NOMO-1 (cell line): Measurements from ENCODE around the gene ATP6AP1.

Experiments used
- DNase-seq, 2 experiments: peaks; one replicate each; lab custom pipeline; 2025; ENCODE audit not compliant: unreplicated experiment in 2 of 2; lab: John Stamatoyannopoulos, UW

Gene ATP6AP1

DNA sequence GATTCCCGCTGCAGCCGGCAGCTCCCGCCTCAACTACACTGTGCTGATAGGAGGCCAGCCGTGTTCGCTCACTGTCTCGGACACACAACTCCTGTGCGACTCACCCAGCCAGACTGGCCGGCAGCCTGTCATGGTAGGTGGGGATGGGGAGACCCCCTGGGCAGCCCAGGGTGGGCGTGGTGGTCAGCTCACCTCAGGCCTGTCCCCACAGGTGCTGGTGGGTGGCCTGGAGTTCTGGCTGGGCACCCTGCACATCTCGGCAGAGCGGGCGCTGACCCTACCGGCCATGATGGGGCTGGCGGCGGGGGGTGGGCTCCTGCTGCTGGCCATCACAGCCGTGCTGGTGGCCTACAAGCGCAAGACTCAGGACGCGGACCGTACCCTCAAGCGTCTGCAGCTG is 39.1 kb downstream of the ATP6AP1 start:
- no peak for DNase-seq

DNA sequence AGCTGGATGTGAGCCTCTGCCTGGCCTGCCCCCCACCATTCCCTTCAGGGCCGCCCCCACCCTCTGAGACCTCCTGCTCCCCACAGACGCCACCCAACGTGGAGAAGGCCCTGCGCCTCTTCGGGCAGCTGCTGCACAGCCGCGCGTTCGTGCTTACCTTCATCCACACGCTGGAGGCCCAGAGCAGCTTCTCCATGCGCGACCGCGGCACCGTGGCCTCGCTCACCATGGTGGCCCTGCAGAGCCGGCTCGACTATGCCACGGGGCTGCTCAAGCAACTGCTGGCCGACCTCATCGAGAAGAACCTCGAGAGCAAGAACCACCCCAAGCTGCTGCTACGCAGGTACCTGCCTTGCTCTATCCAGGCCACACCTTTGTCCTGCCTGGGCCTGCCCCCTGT is 39.7 kb downstream of the ATP6AP1 start:
- DNase-seq: no peak

DNA sequence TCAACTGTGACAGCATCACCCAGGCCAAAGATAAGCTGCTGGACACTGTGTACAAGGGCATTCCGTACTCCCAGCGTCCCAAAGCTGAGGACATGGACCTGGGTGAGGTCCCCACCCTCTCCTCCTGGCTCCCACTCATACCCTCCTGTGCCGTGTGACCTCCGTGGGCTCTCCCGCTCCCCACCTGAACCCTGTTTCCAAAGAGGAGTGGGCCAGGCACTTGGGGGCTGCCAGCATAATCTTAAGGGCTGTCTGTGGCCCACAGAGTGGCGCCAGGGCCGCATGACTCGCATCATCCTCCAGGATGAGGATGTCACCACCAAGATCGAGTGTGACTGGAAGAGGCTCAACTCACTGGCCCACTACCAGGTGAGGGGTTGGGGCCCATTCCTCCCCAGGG is 40.6 kb downstream of the ATP6AP1 start:
- DNase-seq: no peak

GRCh38 chrX:154469880-154470279 is 41.4 kb downstream of the ATP6AP1 start:
- no peak for DNase-seq

DNA sequence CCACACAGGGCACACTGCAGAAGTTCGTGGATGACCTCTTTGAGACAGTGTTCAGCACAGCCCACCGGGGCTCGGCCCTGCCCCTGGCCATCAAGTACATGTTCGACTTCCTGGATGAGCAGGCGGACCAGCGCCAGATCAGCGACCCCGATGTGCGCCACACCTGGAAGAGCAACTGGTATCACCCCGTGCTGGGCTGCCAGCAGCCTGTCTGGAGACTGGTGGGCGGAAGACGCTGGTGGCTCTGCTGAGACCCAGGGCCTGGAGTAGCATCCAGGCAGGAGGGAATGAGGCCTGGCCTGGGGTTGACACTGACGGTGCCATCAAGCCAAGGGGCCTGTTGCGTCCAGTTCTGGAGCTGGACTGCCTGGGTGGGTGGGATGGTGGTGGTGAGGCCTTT is 42.0 kb downstream of the ATP6AP1 start:
- no peak for DNase-seq

DNA sequence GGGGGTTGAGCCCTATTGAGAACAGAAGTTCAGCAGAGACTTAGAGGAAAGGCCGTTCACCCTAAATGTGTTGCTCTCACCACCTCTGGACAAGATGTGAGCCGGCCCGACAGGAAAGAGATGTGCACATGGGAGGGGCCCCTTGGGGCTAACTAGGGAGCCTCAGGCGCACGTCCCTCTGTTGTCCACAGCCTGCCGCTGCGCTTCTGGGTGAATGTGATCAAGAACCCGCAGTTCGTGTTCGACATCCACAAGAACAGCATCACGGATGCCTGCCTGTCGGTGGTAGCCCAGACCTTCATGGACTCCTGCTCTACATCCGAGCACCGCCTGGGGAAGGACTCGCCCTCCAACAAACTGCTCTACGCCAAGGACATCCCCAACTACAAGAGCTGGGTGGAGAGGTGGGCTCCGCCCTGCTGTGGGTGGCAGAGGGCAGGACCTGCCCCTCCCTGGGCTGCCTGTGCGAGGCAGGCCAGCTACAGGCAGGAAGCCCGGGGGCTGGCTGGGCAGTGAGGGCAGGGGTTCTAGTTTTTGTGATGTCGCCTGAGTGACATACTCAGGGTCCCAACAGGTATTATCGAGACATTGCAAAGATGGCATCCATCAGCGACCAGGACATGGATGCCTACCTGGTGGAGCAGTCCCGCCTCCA is 42.6 kb downstream of the ATP6AP1 start:
- no peak for DNase-seq

- no peak for DNase-seq
Measured at GRCh38 chrX:154471839-154472684, 43.6 kb downstream of the ATP6AP1 start.

- DNase-seq: no peak
Measured at GRCh38 chrX:154472685-154473632, 44.5 kb downstream of the ATP6AP1 start.

DNA sequence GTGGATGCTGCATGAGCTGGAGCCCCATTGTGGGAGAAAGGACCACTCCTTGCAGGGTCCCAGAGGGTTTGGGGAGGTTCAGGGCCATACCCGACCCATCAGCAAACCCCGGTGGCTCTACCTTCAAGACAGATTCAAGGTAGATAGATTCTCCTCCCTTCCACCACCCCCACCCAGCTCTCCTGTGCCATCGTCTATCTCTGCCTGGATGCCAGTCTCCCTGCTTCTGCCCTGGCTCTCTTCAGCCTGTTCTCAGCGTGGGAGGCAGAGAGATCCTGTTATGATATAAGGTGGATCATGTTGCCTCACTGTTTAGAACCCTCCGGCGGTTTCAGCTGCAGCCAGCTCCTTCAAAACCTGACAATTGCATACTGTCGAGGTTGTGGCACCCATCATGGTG is 45.2 kb downstream of the ATP6AP1 start:
- no peak for DNase-seq

- no peak for DNase-seq
Measured at GRCh38 chrX:154476821-154477220, 48.3 kb downstream of the ATP6AP1 start.

GRCh38 chrX:154477891-154478477 is 49.5 kb downstream of the ATP6AP1 start:
- DNase-seq: no peak

DNA sequence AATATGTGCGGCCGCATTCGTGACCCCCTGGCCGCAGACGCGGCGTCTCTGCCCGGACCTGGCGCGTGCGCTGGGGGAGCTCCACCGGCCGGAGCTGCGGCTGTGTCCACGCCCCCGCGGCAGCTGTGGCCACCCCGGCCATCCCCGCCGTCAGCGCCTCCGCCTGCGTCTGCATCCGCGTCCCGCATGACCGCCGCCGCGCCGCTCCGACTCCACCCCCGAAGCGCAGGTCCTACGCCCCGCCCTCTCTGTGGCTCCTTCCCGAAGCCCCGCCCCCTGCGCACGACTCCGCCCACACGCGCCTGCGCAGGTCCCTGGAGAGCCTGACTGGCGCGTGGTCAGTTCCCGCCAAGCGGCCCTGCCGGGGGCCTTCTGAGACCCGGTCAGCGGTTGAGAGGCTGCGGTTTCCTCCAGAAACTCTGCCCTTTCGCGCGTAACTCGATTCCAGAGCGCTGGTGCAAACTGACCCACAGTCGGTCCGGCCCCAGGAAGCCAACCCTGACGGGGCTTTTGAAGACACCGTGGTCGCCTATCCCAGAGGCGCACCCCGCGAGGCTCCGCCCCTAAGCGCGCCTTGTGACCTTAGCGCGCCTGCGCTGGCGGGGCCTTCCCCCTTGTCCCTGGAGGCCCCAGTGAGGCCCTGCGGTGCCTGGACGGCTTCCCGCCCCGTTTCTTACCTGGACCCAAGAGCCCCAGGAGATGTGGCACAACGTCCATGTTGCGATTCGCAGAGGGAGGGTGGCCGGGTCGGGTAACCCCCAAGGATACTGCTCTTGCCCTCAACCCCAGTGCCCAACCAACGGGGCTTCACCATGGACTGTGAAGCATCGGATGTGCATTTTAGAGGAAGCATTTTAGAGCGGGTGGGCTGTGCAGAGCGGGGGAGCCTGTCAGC is 50.5 kb downstream of the ATP6AP1 start, which contains the start of gene LAGE3:
Gene LAGE3, minus strand, starts transcription at position 554 of the 895 bp plus-strand sequence. Its CDS starts 366 bp downstream, at position 188.
- DNase-seq: peak; percentile 70 to 81

- DNase-seq: no peak
Measured at GRCh38 chrX:154481195-154481594, 52.7 kb downstream of the ATP6AP1 start.

GRCh38 chrX:154481911-154482601 is 53.6 kb downstream of the ATP6AP1 start:
- no peak for DNase-seq

- DNase-seq: no peak
Measured at GRCh38 chrX:154482786-154483185, 54.3 kb downstream of the ATP6AP1 start.

GRCh38 chrX:154483325-154483724 is 54.8 kb downstream of the ATP6AP1 start:
- no peak for DNase-seq

- no peak for DNase-seq
Measured at GRCh38 chrX:154484255-154485149, 56.0 kb downstream of the ATP6AP1 start.
